ENCODE measurements around the gene TFF2. TPM values are rescaled to one million over a fixed set of nuclear protein-coding genes. Genes with fewer than 3 reads are reported as not detected.

Gene TFF2
- total and polyA plus RNA-seq, 2 of the 4 experiments (the other 2 are of a cell fraction), result not detected

GRCh38 chr21:42331660-42332059 is 19.1 kb downstream of the TFF2 start:
- no peak for TF ChIP-seq CTCF (conservative IDR thresholded peaks at IDR 0.05; ENCODE audit: low read depth, low read length)
- no peak for TF ChIP-seq MAFK (IDR thresholded peaks at IDR 0.05; ENCODE audit: low read depth, low read length)
- TF ChIP-seq MXI1 (IDR thresholded peaks at IDR 0.05; ENCODE audit: borderline replicate concordance, low read depth, low read length), result no peak
- no peak for TF ChIP-seq RCOR1 (IDR thresholded peaks at IDR 0.05; ENCODE audit: insufficient replicate concordance, low read length)
- no peak for TF ChIP-seq NFE2L2 (IDR thresholded peaks at IDR 0.05; ENCODE audit: low read depth, low read length)
- TF ChIP-seq CHD1 (IDR thresholded peaks at IDR 0.05; ENCODE audit: low read depth, low read length), result no peak
- TF ChIP-seq MAZ (IDR thresholded peaks at IDR 0.05; ENCODE audit: borderline replicate concordance, low read depth, low read length), result no peak
- TF ChIP-seq RFX5 (IDR thresholded peaks at IDR 0.05; ENCODE audit: low read depth, low read length), result no peak
- no peak for TF ChIP-seq SMC3 (IDR thresholded peaks at IDR 0.05; ENCODE audit: low read depth, low read length)
- TF ChIP-seq POLR2A (IDR thresholded peaks at IDR 0.05; ENCODE audit: low read depth, low read length), result no peak
- no peak for TF ChIP-seq FOS (IDR thresholded peaks at IDR 0.05; ENCODE audit: low read depth, low read length)
- no peak for TF ChIP-seq RAD21 (IDR thresholded peaks at IDR 0.05; ENCODE audit: low read length)
- TF ChIP-seq ELK1 (IDR thresholded peaks at IDR 0.05; ENCODE audit: borderline replicate concordance, low read depth, low read length), result no peak
- TF ChIP-seq USF2 (IDR thresholded peaks at IDR 0.05; ENCODE audit: low read depth, low read length), result no peak
- TF ChIP-seq BHLHE40 (IDR thresholded peaks at IDR 0.05; ENCODE audit: low read depth, low read length), result no peak
- TF ChIP-seq CEBPB (IDR thresholded peaks at IDR 0.05; ENCODE audit: low read depth, low read length), result no peak
- intact Hi-C loops (cut with micrococcal nuclease), result no loop called here
- Histone ChIP-seq H3K14ac (replicated peaks; ENCODE audit: low read depth, low read length) (no peak overlapping the region), H2AFZ (replicated peaks; ENCODE audit: low read length, poor library complexity) (no peak overlapping the region), H4K5ac (ENCODE audit: low read depth, low read length) (no peak overlapping the region), H4K20me1 (ENCODE audit: insufficient read depth, low read length) (no peaks in the 10 kb centered on the region), H3K9me3 (ENCODE audit: control insufficient read depth, insufficient read depth, low read length) (no peaks in the 10 kb centered on the region; the same call in 1 of the 2 replicates), H3K27me3 (ENCODE audit: control insufficient read depth, insufficient read depth, low read length) (peaks cover 19% of the 10 kb centered on the region), H3K79me1 (ENCODE audit: low read depth in 1 of 2, low read length in 2 of 2) (no peaks in the 10 kb centered on the region), H3K18ac (ENCODE audit: low read depth, low read length) (no peak overlapping the region), H2AK9ac (replicated peaks; ENCODE audit: low read depth, low read length, poor library complexity) (no peak overlapping the region), H3K9me1 (ENCODE audit: insufficient read depth, low read length) (no peaks in the 10 kb centered on the region), H3K4me3 (ENCODE audit: insufficient read depth, low read depth, low read length) (no peak overlapping the region), H2BK15ac (ENCODE audit: low read depth, low read length) (no peak overlapping the region), H3K9ac (ENCODE audit: low read depth, low read length) (no peak overlapping the region), H2BK120ac (ENCODE audit: low read depth, low read length) (no peak overlapping the region), H4K8ac (ENCODE audit: low read depth in 2 of 2, low read length in 2 of 2) (no peak overlapping the region), H3K4me1 (ENCODE audit: control insufficient read depth, insufficient read depth, low read length) (no peaks in the 10 kb centered on the region; the same call in 1 of the 2 replicates), H3K4me2 (ENCODE audit: low read depth, low read length) (no peak overlapping the region), H2BK20ac (ENCODE audit: low read depth, low read length) (no peak overlapping the region), H2AK5ac (ENCODE audit: low read depth, low read length) (no peak overlapping the region), H3K27ac (ENCODE audit: insufficient read depth, low read length) (no peak overlapping the region), H3K36me3 (ENCODE audit: control insufficient read depth, insufficient read depth, low read length) (no peaks in the 10 kb centered on the region), H3K4ac (ENCODE audit: low read depth, low read length) (no peak overlapping the region), H4K91ac (ENCODE audit: insufficient read depth, low read depth, low read length) (no peak overlapping the region), H3K56ac (ENCODE audit: extremely low read depth, insufficient read depth, low read length) (no peak overlapping the region), H2BK5ac (ENCODE audit: low read depth, low read length, poor library complexity, severe bottlenecking) (no peak overlapping the region), H3K23ac (ENCODE audit: low read depth, low read length) (no peak overlapping the region)
- dilution Hi-C loops (cut with HindIII; ENCODE audit: low sequenced_read_pairs, unreplicated experiment), result no loop called here
- DNase-seq, result no peak
- ChIA-PET CTCF (interaction anchor here (1.5 kb wide), 1 partner anchor 49 kb away, joined by 3 read pairs; no protein-coding TSS in a partner anchor), POLR2A (ENCODE audit: unreplicated experiment) (no interaction called here)
- ATAC-seq (ENCODE audit: low read depth), result no peak
- BruUV-seq (replicated peaks), result no TSS peak
- in situ Hi-C loops (cut with MboI; ENCODE audit: low sequenced_read_pairs), result no loop called here
